ENCODE results near the gene ACKR3.

DNA sequence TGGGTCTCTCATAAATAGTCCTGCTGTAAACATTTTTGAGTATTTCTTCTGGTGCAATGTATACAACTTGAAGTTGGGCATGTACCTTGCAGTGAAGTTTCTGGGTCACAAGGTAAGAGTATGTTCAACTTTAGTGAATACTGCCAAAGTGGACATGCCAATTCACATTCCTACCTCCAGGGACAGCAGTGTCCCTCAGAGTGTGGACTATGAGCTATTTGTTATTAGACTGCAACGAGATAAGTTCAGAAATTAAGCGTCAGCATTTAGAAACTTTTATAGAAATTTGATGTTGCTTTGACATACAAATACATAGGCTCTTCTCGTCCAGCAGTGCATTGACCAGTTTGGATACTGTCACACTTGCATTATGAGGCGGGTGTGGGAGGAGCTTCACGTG lies 7.2 kb upstream of the ACKR3 start:
- TF ChIP-seq, protein P1, sequence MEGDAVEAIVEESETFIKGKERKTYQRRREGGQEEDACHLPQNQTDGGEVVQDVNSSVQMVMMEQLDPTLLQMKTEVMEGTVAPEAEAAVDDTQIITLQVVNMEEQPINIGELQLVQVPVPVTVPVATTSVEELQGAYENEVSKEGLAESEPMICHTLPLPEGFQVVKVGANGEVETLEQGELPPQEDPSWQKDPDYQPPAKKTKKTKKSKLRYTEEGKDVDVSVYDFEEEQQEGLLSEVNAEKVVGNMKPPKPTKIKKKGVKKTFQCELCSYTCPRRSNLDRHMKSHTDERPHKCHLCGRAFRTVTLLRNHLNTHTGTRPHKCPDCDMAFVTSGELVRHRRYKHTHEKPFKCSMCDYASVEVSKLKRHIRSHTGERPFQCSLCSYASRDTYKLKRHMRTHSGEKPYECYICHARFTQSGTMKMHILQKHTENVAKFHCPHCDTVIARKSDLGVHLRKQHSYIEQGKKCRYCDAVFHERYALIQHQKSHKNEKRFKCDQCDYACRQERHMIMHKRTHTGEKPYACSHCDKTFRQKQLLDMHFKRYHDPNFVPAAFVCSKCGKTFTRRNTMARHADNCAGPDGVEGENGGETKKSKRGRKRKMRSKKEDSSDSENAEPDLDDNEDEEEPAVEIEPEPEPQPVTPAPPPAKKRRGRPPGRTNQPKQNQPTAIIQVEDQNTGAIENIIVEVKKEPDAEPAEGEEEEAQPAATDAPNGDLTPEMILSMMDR (IDR thresholded peaks at IDR 0.05), result no peak
- TF ChIP-seq EZH2 (IDR thresholded peaks at IDR 0.05; ENCODE audit: borderline replicate concordance, insufficient read depth, low read depth, low read length, poor library complexity, severe bottlenecking), result no peak
